CD4-positive, CD25-positive, alpha-beta regulatory T cell (primary cell): Measurements from ENCODE around the gene NXN. TPM values are rescaled to one million over a fixed set of nuclear protein-coding genes. Genes with fewer than 3 reads are reported as not detected.

Experiments used
- ATAC-seq, 2 donors: fragments of 150-1000 bp; cut with Tn5 transposase; one replicate each; pipeline ENCODE4 v1.10.0; 2021; ENCODE audit warnings: low read depth in 2 of 2, moderate number of reproducible peaks in 2 of 2, moderate library complexity in 1 of 2
- DNase-seq, 3 donors: peaks; one replicate each; pipeline versions ENCODE4 v3.0.0 to v3.0.0-alpha.2; 2012 to 2022; ENCODE audit warnings: mixed read lengths in 1 of 3
- H3K27ac ChIP-seq: one replicate; pipeline ENCODE4 v1.7.0; 2013; ENCODE audit warnings: mild to moderate bottlenecking, low read length; ENCODE audit not compliant: insufficient read depth, poor library complexity, severe bottlenecking
- H3K27me3 ChIP-seq: one replicate; pipeline ENCODE4 v1.7.0; 2013; ENCODE audit warnings: low read length; ENCODE audit not compliant: control insufficient read depth, insufficient read depth
- H3K36me3 ChIP-seq: one replicate; pipeline ENCODE4 v1.7.0; 2013; ENCODE audit warnings: mild to moderate bottlenecking, low read length, moderate library complexity; ENCODE audit not compliant: control insufficient read depth, insufficient read depth
- H3K4me1 ChIP-seq: 2 replicates; pipeline ENCODE4 v1.7.0; 2013; ENCODE audit warnings: mild to moderate bottlenecking, low read length; ENCODE audit not compliant: insufficient read depth, control insufficient read depth, poor library complexity, severe bottlenecking
- H3K4me3 ChIP-seq: one replicate; pipeline ENCODE4 v1.7.0; 2013; ENCODE audit warnings: low read depth, mild to moderate bottlenecking, low read length, moderate library complexity
- H3K9me3 ChIP-seq, 2 experiments: 1 replicate in 1 of 2; 2 replicates in 1 of 2; pipeline ENCODE4 v1.7.0; 2013; ENCODE audit warnings: low read length in 2 of 2, mild to moderate bottlenecking in 1 of 2, moderate library complexity in 1 of 2; ENCODE audit not compliant: control insufficient read depth in 2 of 2
- H3K27ac Mint-ChIP-seq, 3 donors: one replicate each; pipeline ENCODE4 v1.8.0; 2020 to 2022; ENCODE audit warnings: mild to moderate bottlenecking in 3 of 3, mixed read lengths in 3 of 3, moderate library complexity in 2 of 3
- H3K27me3 Mint-ChIP-seq: one replicate; pipeline ENCODE4 v1.8.0; 2022; ENCODE audit warnings: mild to moderate bottlenecking, mixed read lengths
- H3K36me3 Mint-ChIP-seq: one replicate; pipeline ENCODE4 v1.8.0; 2020; ENCODE audit warnings: mixed read lengths
- H3K4me1 Mint-ChIP-seq, 4 donors: one replicate each; pipeline ENCODE4 v1.8.0; 2020 to 2022; ENCODE audit warnings: mixed read lengths in 4 of 4, mild to moderate bottlenecking in 1 of 4
- H3K4me3 Mint-ChIP-seq, 4 donors: one replicate each; pipeline ENCODE4 v1.8.0; 2020 to 2022; ENCODE audit warnings: mild to moderate bottlenecking in 4 of 4, mixed read lengths in 4 of 4, moderate library complexity in 3 of 4
- H3K9me3 Mint-ChIP-seq, 7 donors: one replicate each; pipeline ENCODE4 v1.8.0; 2020 to 2022; ENCODE audit warnings: mixed read lengths in 7 of 7, mild to moderate bottlenecking in 3 of 7, moderate library complexity in 2 of 7
- polyA plus RNA-seq, 4 donors: library from polyadenylated mRNA; unstranded; fragments of 300-500 nt; fragmentation: Illumina TruSeq; gene quantifications; one replicate each; pipeline ENCODE4 v1.2.3, GENCODE V29; 2021
- total RNA-seq: library from RNA; stranded (reverse); gene quantifications from one replicate; pipeline ENCODE4 v1.2.3, GENCODE V29; 2022

NXN gene
- total and polyA plus RNA-seq, 5 donors from 2014 or later, result 0.44 to 0.89 (median 0.65) TPM

DNA sequence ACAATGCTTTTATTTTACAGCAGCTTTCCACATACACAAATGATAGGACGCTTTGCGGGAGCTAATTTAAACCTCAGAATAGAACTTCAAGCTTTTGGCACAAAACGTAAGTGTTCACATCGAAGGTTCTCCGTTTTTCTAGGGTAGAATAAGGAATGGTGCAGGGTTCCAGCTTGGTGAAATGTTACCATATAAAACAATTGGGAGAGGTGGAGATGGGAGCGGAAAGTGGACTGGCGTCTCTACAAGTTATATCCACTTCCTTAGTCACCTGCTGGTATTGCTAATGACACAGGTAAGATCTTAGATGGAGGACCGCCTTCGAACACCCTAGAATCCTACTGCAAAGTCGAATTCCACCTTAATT lies 1.7 kb upstream of the NXN start:
- no peaks in the 10 kb centered on the region for H3K36me3 Mint-ChIP-seq
- no peak for ATAC-seq
- no peak overlapping the region for H3K27ac ChIP-seq
- no peaks in the 10 kb centered on the region for H3K36me3 ChIP-seq
- peaks cover 21% of the 10 kb centered on the region for H3K27me3 Mint-ChIP-seq
- H3K4me3 Mint-ChIP-seq, result peak overlapping the region; percentile 82 to 96 (median 90)
- H3K4me1 Mint-ChIP-seq, result peaks cover 7 to 21% (median 13%) of the 10 kb centered on the region in 4 donors
- peaks cover 24% of the 10 kb centered on the region for H3K4me1 ChIP-seq
- no peaks in the 10 kb centered on the region for H3K9me3 ChIP-seq
- DNase-seq, result no peak
- H3K27me3 ChIP-seq, result peaks cover 11% of the 10 kb centered on the region
- H3K27ac Mint-ChIP-seq, result peak overlapping the region in 1 of 3 donors; percentile 85
- H3K9me3 Mint-ChIP-seq, result peaks cover 0 to 2% (median 0%) of the 10 kb centered on the region in 7 donors
- H3K4me3 ChIP-seq, result peak overlapping the region; percentile 26

DNA sequence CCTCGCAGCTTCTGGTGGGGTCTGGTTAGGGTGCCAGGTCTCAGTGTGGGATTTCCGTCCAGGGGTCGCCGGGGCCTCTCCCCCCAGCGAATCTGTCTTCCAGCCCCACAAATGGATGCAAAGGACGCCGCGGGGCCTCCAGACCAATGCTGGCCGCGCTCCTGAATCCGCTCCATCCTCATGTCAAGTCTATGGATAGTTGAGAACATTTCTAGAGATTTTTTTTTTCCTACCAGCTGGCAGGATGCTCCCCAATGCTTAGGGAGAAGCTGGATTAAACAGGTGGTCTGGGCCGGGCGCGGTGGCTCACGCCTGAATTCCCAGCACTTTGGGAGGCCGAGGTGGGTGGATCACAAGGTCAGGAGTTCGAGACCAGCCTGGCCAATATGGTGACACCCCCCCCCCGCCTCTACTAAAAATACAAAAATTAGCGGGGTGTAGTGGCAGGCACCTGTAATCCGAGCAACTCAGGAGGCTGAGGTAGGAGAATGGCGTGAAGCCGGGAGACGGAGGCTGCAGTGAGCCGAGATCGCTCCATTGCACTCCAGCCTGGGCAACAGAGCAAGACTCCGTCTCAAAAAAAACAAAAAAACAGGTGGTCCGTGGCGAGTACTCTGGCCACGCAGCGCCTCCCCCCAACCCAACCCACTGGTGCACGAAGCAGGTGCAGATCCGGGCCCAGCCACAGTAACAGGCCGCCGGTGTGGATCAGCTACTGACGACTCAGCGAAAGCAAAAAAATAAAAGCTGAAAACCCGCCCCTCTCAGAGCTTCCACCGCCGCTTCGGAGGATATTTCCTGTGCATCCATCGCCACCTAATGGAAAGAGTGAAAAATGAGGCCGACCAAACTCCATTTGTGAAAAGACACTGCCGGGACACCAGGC lies 1.1 kb upstream of the NXN start:
- H3K27ac Mint-ChIP-seq, result peak overlapping the region in 2 of 3 donors; percentile 78 to 85
- Histone ChIP-seq H3K4me3 (peak overlapping the region; percentile 26), H3K9me3 (no peaks in the 10 kb centered on the region), H3K27ac (peak overlapping the region; percentile 41), H3K4me1 (peaks cover 24% of the 10 kb centered on the region), H3K27me3 (peaks cover 13% of the 10 kb centered on the region), H3K36me3 (no peaks in the 10 kb centered on the region)
- H3K27me3 Mint-ChIP-seq, result peaks cover 28% of the 10 kb centered on the region
- peak overlapping the region; percentile 82 to 96 (median 90) for H3K4me3 Mint-ChIP-seq
- DNase-seq, result peak; percentile 73 to 90 (median 88)
- peaks cover 0 to 2% (median 0%) of the 10 kb centered on the region in 7 donors for H3K9me3 Mint-ChIP-seq
- peak; percentile 72 to 76 for ATAC-seq
- H3K4me1 Mint-ChIP-seq, result peaks cover 7 to 21% (median 13%) of the 10 kb centered on the region in 4 donors
- H3K36me3 Mint-ChIP-seq, result no peaks in the 10 kb centered on the region

DNA sequence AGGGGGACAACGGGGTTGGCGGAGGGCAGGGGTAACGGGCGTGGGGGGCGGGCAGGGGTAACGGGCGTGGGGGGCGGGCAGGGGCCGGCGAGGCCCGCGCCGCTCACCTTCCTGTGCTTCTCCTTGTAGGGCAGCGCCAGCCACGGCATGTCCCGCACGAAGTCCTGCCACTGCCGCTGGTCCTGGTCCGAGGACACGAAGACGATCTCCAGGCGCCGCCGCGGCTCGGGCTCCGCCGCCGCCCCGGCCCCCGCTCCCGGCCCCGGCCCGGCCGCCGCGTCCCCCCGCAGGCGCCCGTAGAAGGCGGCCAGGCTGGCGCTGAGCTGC lies 401 bp downstream of the NXN start:
- peaks cover 7 to 21% (median 13%) of the 10 kb centered on the region in 4 donors for H3K4me1 Mint-ChIP-seq
- peaks cover 24% of the 10 kb centered on the region for H3K4me1 ChIP-seq
- DNase-seq, result no peak
- H3K36me3 ChIP-seq, result no peaks in the 10 kb centered on the region
- H3K27me3 ChIP-seq, result peaks cover 22% of the 10 kb centered on the region
- H3K9me3 Mint-ChIP-seq, result peaks cover 0 to 2% (median 0%) of the 10 kb centered on the region in 7 donors
- no peak for ATAC-seq
- H3K36me3 Mint-ChIP-seq, result no peaks in the 10 kb centered on the region
- H3K4me3 ChIP-seq, result no peak overlapping the region
- H3K9me3 ChIP-seq, result no peaks in the 10 kb centered on the region
- no peak overlapping the region for H3K27ac ChIP-seq
- peaks cover 42% of the 10 kb centered on the region for H3K27me3 Mint-ChIP-seq
- H3K4me3 Mint-ChIP-seq, result no peak overlapping the region
- no peak overlapping the region for H3K27ac Mint-ChIP-seq

DNA sequence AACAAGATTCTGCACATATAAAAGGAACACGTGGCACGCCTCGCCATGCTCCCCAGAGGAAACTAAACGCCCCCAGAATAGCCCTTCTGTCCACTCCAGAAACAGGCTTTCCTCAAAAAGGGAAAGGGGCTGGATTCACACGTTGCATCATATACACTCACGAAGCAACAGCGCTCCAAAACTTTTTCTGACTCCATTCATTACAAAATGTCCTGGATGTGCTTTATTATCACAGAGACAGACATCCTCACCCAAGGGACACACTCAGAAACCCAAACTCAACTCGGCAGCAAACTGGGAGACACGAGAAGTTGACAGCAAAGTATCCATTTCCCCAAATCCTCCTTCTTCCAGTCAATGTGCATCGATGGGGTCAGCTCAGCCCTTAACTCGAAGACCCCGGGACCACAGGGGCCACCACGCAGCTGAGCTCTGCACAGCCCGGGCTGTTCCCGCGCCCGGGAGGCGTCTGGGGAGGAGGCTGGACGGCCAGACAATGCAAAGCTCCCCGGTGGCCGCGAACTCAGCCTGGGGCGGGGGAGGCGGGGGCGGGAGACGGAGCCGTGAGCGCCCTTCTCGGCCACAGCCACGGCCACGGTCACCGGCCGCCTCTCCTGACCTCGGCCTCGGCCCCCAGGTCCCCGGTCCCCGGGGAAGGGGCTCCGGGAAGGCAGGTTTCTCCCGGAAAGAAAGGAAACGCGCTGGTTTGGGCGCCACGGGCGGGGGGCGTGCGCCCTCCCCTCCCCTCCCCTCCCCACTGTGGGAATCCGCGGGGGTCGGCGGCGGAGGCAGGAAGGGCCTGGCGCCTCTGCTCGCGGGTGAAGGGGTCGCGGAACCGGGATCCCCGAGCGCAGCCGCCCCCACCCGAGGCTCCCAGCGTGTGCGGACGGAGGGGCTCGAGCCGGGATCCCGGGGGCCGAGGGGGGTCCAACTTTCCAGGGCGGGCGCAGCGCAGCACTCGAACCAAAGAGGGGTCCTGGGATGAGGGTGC lies 1.2 kb downstream of the NXN start:
- Histone ChIP-seq H3K27ac (no peak overlapping the region), H3K4me1 (peaks cover 24% of the 10 kb centered on the region), H3K27me3 (peaks cover 22% of the 10 kb centered on the region), H3K9me3 (no peaks in the 10 kb centered on the region), H3K36me3 (no peaks in the 10 kb centered on the region), H3K4me3 (no peak overlapping the region)
- H3K36me3 Mint-ChIP-seq, result no peaks in the 10 kb centered on the region
- DNase-seq, result no peak
- peak overlapping the region; percentile 83 to 91 (median 88) for H3K4me3 Mint-ChIP-seq
- peak overlapping the region in 1 of 3 donors; percentile 32 for H3K27ac Mint-ChIP-seq
- H3K4me1 Mint-ChIP-seq, result peaks cover 7 to 21% (median 13%) of the 10 kb centered on the region in 4 donors
- H3K27me3 Mint-ChIP-seq, result peaks cover 43% of the 10 kb centered on the region
- no peak for ATAC-seq
- peaks cover 0 to 1% (median 0%) of the 10 kb centered on the region in 7 donors for H3K9me3 Mint-ChIP-seq

DNA sequence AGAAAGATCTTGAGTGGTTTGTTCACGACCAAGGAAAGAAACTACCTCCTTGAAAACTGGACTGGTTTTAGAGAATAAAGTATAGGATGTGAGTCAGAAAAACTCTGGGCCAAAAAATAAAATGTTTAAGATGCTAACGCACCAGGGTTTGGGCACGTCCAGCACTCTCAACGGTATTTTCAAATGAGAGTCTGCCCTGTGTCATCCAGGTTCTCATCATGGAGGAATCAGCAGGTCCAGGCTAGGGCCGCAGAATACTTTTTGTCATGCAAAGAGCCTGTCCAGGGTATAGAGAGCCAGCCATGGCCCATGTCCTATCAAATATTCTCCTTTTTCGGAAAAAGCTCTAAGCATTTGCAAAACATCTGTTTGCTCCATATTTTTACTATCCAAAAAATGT lies 2.4 kb downstream of the NXN start:
- Mint-ChIP-seq H3K27me3 (peaks cover 43% of the 10 kb centered on the region), H3K4me3 (peak overlapping the region in 2 of 4 donors; percentile 84 to 89), H3K4me1 (peaks cover 7 to 21% (median 13%) of the 10 kb centered on the region in 4 donors), H3K27ac (no peak overlapping the region), H3K9me3 (peaks cover 0 to 1% (median 0%) of the 10 kb centered on the region in 7 donors), H3K36me3 (no peaks in the 10 kb centered on the region)
- Histone ChIP-seq H3K27ac (no peak overlapping the region), H3K27me3 (peaks cover 22% of the 10 kb centered on the region), H3K4me3 (no peak overlapping the region), H3K4me1 (peaks cover 24% of the 10 kb centered on the region), H3K36me3 (no peaks in the 10 kb centered on the region), H3K9me3 (no peaks in the 10 kb centered on the region)
- no peak for DNase-seq
- ATAC-seq, result no peak

DNA sequence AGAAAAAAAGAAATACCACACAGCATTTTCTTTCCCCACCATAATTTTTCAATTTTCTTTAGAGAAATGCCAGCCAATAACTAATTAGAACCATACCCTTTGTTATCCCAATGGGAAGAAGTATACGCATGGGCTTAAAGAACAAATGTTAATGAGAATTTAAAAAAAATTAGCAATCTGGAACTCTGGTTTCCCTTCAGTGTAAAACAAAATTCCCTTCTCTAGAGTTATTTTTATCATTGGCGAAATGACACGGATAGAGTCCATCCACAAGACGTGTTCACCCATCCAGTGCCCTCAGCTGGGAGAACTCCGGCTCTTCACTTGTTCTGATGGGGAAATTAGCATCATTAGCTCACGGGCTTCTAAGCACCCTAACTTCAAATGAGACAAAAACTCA lies 3.3 kb downstream of the NXN start:
- Histone ChIP-seq H3K4me3 (no peak overlapping the region), H3K27ac (no peak overlapping the region), H3K36me3 (no peaks in the 10 kb centered on the region), H3K27me3 (peaks cover 22% of the 10 kb centered on the region), H3K9me3 (no peaks in the 10 kb centered on the region), H3K4me1 (peaks cover 23% of the 10 kb centered on the region)
- Mint-ChIP-seq H3K4me1 (peaks cover 7 to 21% (median 12%) of the 10 kb centered on the region in 4 donors), H3K27ac (no peak overlapping the region), H3K9me3 (peaks cover 0 to 1% (median 0%) of the 10 kb centered on the region in 7 donors), H3K36me3 (no peaks in the 10 kb centered on the region), H3K4me3 (peak overlapping the region in 2 of 4 donors; percentile 3 to 69), H3K27me3 (peaks cover 43% of the 10 kb centered on the region)
- DNase-seq (no peak), ATAC-seq (no peak)

DNA sequence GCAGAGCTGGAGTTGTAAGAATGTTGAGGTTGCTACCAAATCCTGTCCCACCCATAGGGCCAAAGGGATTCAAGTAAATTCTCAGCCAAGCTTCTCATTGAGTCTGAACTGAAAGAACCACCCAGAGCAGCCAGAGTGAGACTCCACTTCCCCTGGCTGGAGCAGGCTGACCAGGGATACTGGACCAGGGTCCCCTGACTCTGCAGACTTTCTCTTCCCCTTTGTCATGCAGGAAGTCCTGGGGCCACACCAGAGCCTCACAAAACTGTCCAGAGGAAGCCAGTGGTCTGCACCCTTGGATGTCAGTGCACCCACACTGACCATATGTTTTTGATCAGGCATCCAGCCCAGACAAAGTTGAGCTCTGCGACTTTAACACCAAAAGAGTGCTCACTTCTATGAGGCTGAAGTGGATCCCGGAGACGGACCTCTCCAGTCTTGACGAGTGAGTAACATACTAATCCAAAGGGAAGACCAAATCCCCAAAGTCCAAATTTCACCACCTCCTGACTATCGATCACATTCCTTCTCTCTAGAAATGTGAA lies 4.1 kb downstream of the NXN start:
- H3K27me3 ChIP-seq, result peaks cover 24% of the 10 kb centered on the region
- ATAC-seq (no peak), DNase-seq (no peak)
- no peak overlapping the region for H3K27ac ChIP-seq
- H3K4me3 ChIP-seq, result no peak overlapping the region
- no peaks in the 10 kb centered on the region for H3K36me3 ChIP-seq
- Mint-ChIP-seq H3K27me3 (peaks cover 46% of the 10 kb centered on the region), H3K27ac (no peak overlapping the region), H3K4me1 (peaks cover 2 to 14% (median 7%) of the 10 kb centered on the region in 4 donors), H3K4me3 (no peak overlapping the region), H3K36me3 (no peaks in the 10 kb centered on the region), H3K9me3 (peaks cover 0 to 1% (median 0%) of the 10 kb centered on the region in 7 donors)
- peaks cover 15% of the 10 kb centered on the region for H3K4me1 ChIP-seq
- no peaks in the 10 kb centered on the region for H3K9me3 ChIP-seq
